Hepatocyte (in vitro differentiated cells): ENCODE results near the gene DOCK8. TPM values are rescaled to one million over a fixed set of nuclear protein-coding genes. Genes with fewer than 3 reads are reported as not detected.
"Not testable (repeated sequence)": the region's sequence is repeated elsewhere in the genome, so short reads cannot be mapped to it uniquely, and the experiment has no call there.

ENCODE experiments used
- DNase-seq: peaks from one replicate; pipeline ENCODE4 v3.0.0-alpha.2; 2016; ENCODE audit warnings: low spot score
- H2AFZ ChIP-seq: fragments of 200-600 bp; sonication (generic); 2 replicates; pipeline ENCODE4 v1.6.0; 2016; ENCODE audit warnings: antibody characterized with exemption, mild to moderate bottlenecking
- H3K27ac ChIP-seq: fragments of 200-600 bp; sonication (generic); 2 replicates; pipeline ENCODE4 v1.5.1; 2016; ENCODE audit warnings: mild to moderate bottlenecking
- H3K27me3 ChIP-seq: fragments of 200-600 bp; sonication (generic); 2 replicates; pipeline ENCODE4 v1.6.1; 2016
- H3K36me3 ChIP-seq: fragments of 200-600 bp; sonication (generic); replicated peaks from 2 replicates; pipeline ENCODE4 v1.5.1; 2016; ENCODE audit warnings: low read depth; ENCODE audit not compliant: insufficient read depth
- H3K4me1 ChIP-seq: fragments of 200-600 bp; sonication (generic); 2 replicates; pipeline ENCODE4 v1.5.1; 2016; ENCODE audit warnings: mild to moderate bottlenecking, moderate library complexity; ENCODE audit not compliant: insufficient read depth
- H3K4me2 ChIP-seq: fragments of 200-600 bp; sonication (generic); 2 replicates; pipeline ENCODE4 v1.6.0; 2016
- H3K4me3 ChIP-seq: fragments of 200-600 bp; sonication (generic); 2 replicates; pipeline ENCODE4 v1.5.1; 2016; ENCODE audit warnings: mild to moderate bottlenecking
- H3K79me2 ChIP-seq: fragments of 200-600 bp; sonication (generic); 2 replicates; pipeline ENCODE4 v1.6.0; 2017; ENCODE audit warnings: mild to moderate bottlenecking
- H3K9me2 ChIP-seq: fragments of 200-600 bp; sonication (generic); replicated peaks from 2 replicates; pipeline ENCODE4 v1.6.0; 2017; ENCODE audit warnings: mild to moderate bottlenecking; ENCODE audit not compliant: insufficient read depth
- H3K9me3 ChIP-seq: fragments of 200-600 bp; sonication (generic); 2 replicates; pipeline ENCODE4 v1.5.1; 2016; ENCODE audit warnings: low read depth, mild to moderate bottlenecking
- H4K20me1 ChIP-seq: fragments of 200-600 bp; sonication (generic); 2 replicates; pipeline ENCODE4 v1.6.0; 2016; ENCODE audit warnings: mild to moderate bottlenecking; ENCODE audit not compliant: insufficient read depth, poor library complexity, severe bottlenecking
- EZH2 ChIP-seq: fragments of 200-600 bp; sonication (generic); IDR thresholded peaks from 2 replicates; pipeline ENCODE4 v1.6.1; 2016; ENCODE audit warnings: antibody characterized with exemption, mild to moderate bottlenecking, borderline replicate concordance
- EZH2phosphoT487 ChIP-seq: fragments of 200-600 bp; sonication (generic); IDR thresholded peaks from one replicate; pipeline ENCODE4 v1.6.1; 2018; ENCODE audit warnings: antibody characterized with exemption, mild to moderate bottlenecking, low read depth, moderate library complexity; ENCODE audit not compliant: unreplicated experiment, severe bottlenecking
- WGBS: methylation state at CpG from one replicate; pipeline ENCODE4 v1.1.6; 2016; ENCODE audit warnings: low lambda C conversion rate; ENCODE audit errors: missing lambda C conversion rate; 5-methylcytosine and 5-hydroxymethylcytosine counted together
- polyA plus RNA-seq: library from polyadenylated mRNA; unstranded; fragments of >200 nt; fragmentation: Nextera tagmentation; extraction: Ambion mirVana; gene quantifications from 2 replicates; pipeline ENCODE4 v1.2.1, GENCODE V29; 2016
- total RNA-seq: library from RNA; depleted of rRNA; stranded (reverse); fragments of >200 nt; gene quantifications from 2 replicates; pipeline ENCODE4 v1.2.3, GENCODE V29; 2014
- TF ChIP-seq, protein P1 (sequence below): fragments of 200-600 bp; sonication (generic); IDR thresholded peaks from 2 replicates; pipeline ENCODE4 v1.5.1; 2016; ENCODE audit warnings: antibody characterized with exemption, mild to moderate bottlenecking; ENCODE audit not compliant: poor library complexity

The DOCK8 gene
- total and polyA plus RNA-seq, 2 experiments from 2014 or later, result 6.5 to 6.6 TPM

DNA sequence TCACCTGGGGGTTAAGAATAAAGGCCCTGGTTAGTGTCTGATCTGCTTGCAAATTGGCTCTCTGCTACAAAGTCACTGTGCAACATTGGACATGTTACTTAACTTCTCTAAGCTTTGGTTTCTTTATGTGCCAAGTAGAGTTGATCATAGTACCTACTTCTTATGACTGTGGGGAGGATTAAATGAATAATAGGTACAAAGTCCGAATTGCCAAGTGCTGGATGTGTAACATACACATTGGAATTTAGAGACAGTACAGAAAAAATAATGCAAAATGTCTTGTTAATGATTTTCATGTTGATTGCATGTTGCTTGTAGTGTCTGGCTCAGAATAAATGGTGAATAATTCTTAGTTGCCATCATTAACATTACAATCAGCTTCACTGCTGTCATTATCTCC, 2.2 kb downstream of the DOCK8 start:
- Histone ChIP-seq H3K4me2 (no peak overlapping the region), H3K27me3 (peaks cover 5% of the 10 kb centered on the region), H3K79me2 (no peaks in the 10 kb centered on the region), H3K9me2 (no peaks in the 10 kb centered on the region), H3K4me1 (peaks cover 8% of the 10 kb centered on the region), H3K9me3 (no peaks in the 10 kb centered on the region), H3K36me3 (no peaks in the 10 kb centered on the region), H2AFZ (no peak overlapping the region), H3K27ac (no peak overlapping the region), H4K20me1 (no peaks in the 10 kb centered on the region), H3K4me3 (no peak overlapping the region)
- DNase-seq, result no peak
- 76% methylated on average over 1 of the region's 1 CpG for WGBS
- TF ChIP-seq, protein P1, sequence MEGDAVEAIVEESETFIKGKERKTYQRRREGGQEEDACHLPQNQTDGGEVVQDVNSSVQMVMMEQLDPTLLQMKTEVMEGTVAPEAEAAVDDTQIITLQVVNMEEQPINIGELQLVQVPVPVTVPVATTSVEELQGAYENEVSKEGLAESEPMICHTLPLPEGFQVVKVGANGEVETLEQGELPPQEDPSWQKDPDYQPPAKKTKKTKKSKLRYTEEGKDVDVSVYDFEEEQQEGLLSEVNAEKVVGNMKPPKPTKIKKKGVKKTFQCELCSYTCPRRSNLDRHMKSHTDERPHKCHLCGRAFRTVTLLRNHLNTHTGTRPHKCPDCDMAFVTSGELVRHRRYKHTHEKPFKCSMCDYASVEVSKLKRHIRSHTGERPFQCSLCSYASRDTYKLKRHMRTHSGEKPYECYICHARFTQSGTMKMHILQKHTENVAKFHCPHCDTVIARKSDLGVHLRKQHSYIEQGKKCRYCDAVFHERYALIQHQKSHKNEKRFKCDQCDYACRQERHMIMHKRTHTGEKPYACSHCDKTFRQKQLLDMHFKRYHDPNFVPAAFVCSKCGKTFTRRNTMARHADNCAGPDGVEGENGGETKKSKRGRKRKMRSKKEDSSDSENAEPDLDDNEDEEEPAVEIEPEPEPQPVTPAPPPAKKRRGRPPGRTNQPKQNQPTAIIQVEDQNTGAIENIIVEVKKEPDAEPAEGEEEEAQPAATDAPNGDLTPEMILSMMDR, result no peak
- TF ChIP-seq EZH2 (no peak), EZH2phosphoT487 (no peak)

DNA sequence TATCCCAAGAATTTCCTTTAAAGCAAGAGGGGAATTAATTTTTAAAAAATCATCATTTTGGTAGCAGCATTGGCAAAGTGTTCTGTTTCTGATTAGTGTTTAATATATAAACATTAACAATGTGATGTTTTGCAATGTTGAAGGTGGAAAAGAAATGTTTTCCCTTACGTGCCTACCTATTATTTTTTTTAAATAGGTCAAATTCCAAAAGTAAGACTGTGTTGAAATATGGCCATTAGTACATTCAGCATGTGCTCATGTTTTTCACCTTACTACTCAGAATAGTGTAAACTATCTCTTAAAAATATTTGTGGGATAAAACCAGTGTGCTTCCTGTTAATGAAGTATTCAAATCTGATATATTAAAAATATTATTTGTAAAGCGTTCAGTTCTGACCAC, 3.3 kb downstream of the DOCK8 start:
- Histone ChIP-seq H3K27me3 (peaks cover 5% of the 10 kb centered on the region), H3K9me2 (no peaks in the 10 kb centered on the region), H3K4me1 (peaks cover 8% of the 10 kb centered on the region), H3K79me2 (no peaks in the 10 kb centered on the region), H2AFZ (no peak overlapping the region), H3K27ac (no peak overlapping the region), H3K4me2 (no peak overlapping the region), H4K20me1 (no peaks in the 10 kb centered on the region), H3K36me3 (no peaks in the 10 kb centered on the region), H3K9me3 (no peaks in the 10 kb centered on the region), H3K4me3 (no peak overlapping the region)
- TF ChIP-seq EZH2 (no peak), EZH2phosphoT487 (no peak)
- TF ChIP-seq, protein P1, result no peak
- WGBS, result 81% methylated on average over 2 of the region's 2 CpGs
- no peak for DNase-seq

DNA sequence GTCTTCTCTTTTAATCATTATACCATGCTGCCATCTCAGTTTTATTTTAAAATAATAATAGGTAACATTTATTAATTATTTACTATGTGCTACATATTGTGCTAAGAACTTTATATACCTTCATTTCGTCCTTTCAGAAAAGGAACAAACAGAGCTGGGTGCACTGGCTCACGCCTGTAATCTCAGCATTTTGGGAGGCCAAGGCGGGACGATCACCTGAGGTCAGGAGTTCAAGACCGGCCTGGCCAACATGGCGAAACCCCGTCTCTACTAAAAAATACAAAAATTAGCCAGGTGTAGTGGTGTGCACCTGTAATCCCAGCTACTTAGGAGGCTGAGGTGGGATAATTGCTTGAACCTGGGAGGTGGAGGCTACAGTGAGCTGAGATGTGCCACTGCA, 4.4 kb downstream of the DOCK8 start:
- H3K27ac ChIP-seq, H3K27me3 ChIP-seq, H3K9me3 ChIP-seq, H3K4me1 ChIP-seq, H3K9me2 ChIP-seq, H3K4me3 ChIP-seq, H4K20me1 ChIP-seq, H3K4me2 ChIP-seq, DNase-seq, H2AFZ ChIP-seq, H3K79me2 ChIP-seq, H3K36me3 ChIP-seq: not testable (repeated sequence)
- 93% methylated on average over 7 of the region's 7 CpGs for WGBS

DNA sequence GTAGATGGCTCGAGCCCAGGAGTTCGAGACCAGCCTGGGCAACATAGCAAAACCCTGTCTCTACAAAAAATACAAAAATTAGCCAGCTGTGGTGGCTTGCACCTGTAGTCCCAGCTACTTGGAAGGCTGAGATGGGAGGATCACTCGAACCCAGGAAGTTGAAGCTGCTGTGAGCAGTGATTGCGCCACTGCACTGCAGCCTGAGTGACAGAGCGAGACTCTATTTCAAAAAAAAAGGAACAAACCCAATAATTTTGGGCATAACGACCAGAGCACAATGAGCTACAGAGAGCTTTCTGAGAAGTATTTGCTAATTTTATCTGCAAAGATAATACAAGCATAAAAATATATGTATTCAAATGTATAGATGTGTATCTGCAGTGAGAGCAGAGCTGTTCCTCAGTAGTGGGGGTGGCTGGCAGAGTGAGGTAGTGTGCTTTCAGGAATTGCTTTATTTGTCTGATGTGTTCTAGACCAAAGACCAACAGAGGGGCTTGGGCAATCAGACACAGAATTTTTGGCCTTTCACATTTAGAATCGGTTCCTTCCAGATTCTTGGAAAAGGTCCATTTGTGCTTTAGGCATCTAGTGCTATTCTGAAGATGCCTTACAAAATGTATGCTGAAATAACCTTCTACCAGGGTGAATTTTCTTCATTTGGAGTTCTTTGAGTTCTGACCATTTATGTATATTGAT, 5.2 kb downstream of the DOCK8 start:
- WGBS, result 87% methylated on average over 7 of the region's 7 CpGs
- Histone ChIP-seq H3K4me2 (no peak overlapping the region), H2AFZ (no peak overlapping the region), H3K4me3 (no peak overlapping the region), H3K9me2 (no peaks in the 10 kb centered on the region), H4K20me1 (no peaks in the 10 kb centered on the region), H3K36me3 (no peaks in the 10 kb centered on the region), H3K4me1 (peaks cover 9% of the 10 kb centered on the region), H3K9me3 (no peaks in the 10 kb centered on the region), H3K27me3 (peaks cover 5% of the 10 kb centered on the region), H3K27ac (no peak overlapping the region), H3K79me2 (no peaks in the 10 kb centered on the region)
- DNase-seq, result no peak
- no peak for TF ChIP-seq EZH2
- TF ChIP-seq, protein P1, result no peak
- TF ChIP-seq EZH2phosphoT487, result no peak
